MM.1S (cell line): ENCODE measurements around the gene ALDH16A1.

Experiments used
- DNase-seq: peaks from one replicate; pipeline ENCODE4 v3.0.0-alpha.2; 2015
- H2AFZ ChIP-seq: fragments of 300-600 bp; sonication (generic); 2 replicates; pipeline ENCODE4 v1.6.0; 2016; ENCODE audit warnings: antibody characterized with exemption, low read length
- H3F3A ChIP-seq: fragments of 300-600 bp; sonication (generic); 2 replicates; pipeline ENCODE4 v1.6.1; 2016; ENCODE audit warnings: mild to moderate bottlenecking, antibody characterized with exemption, low read length, moderate library complexity, mixed read lengths; ENCODE audit not compliant: insufficient read depth
- H3K27ac ChIP-seq: fragments of 300-600 bp; sonication (generic); 2 replicates; pipeline ENCODE4 v1.5.1; 2016; ENCODE audit warnings: mild to moderate bottlenecking, low read length
- H3K27me3 ChIP-seq: fragments of 300-600 bp; sonication (generic); replicated peaks from 2 replicates; pipeline ENCODE4 v1.6.0; 2016; ENCODE audit warnings: low read length; ENCODE audit not compliant: insufficient read depth
- H3K36me3 ChIP-seq: fragments of 300-600 bp; sonication (generic); replicated peaks from 2 replicates; pipeline ENCODE4 v1.6.1; 2016; ENCODE audit warnings: mild to moderate bottlenecking, low read length, mixed read lengths; ENCODE audit not compliant: insufficient read depth
- H3K4me1 ChIP-seq: fragments of 300-600 bp; sonication (generic); 2 replicates; pipeline ENCODE4 v1.6.1; 2016; ENCODE audit warnings: low read length, mixed read lengths
- H3K4me2 ChIP-seq: fragments of 300-600 bp; sonication (generic); 2 replicates; pipeline ENCODE4 v1.6.0; 2016; ENCODE audit warnings: low read depth, low read length
- H3K4me3 ChIP-seq: fragments of 300-600 bp; sonication (generic); 2 replicates; pipeline ENCODE4 v1.5.1; 2016; ENCODE audit warnings: low read length, mixed read lengths
- H3K79me2 ChIP-seq: fragments of 300-600 bp; sonication (generic); 2 replicates; pipeline ENCODE4 v1.6.1; 2016; ENCODE audit warnings: mixed run types, low read length, mixed read lengths
- H3K9ac ChIP-seq: fragments of 300-600 bp; sonication (generic); 2 replicates; pipeline ENCODE4 v1.6.1; 2016; ENCODE audit warnings: low read length, mixed read lengths
- H3K9me2 ChIP-seq: fragments of 300-600 bp; sonication (generic); replicated peaks from 2 replicates; pipeline ENCODE4 v1.6.1; 2016; ENCODE audit warnings: mild to moderate bottlenecking, low read length, mixed read lengths; ENCODE audit not compliant: insufficient read depth
- H3K9me3 ChIP-seq: fragments of 300-600 bp; sonication (generic); replicated peaks from 2 replicates; pipeline ENCODE4 v1.6.1; 2016; ENCODE audit warnings: mild to moderate bottlenecking, low read length, mixed read lengths; ENCODE audit not compliant: insufficient read depth
- H4K20me1 ChIP-seq: fragments of 300-600 bp; sonication (generic); 2 replicates; pipeline ENCODE4 v1.6.1; 2016; ENCODE audit warnings: mild to moderate bottlenecking, low read length, moderate library complexity, mixed read lengths; ENCODE audit not compliant: insufficient read depth
- CTCF ChIP-seq: fragments of 300-600 bp; sonication (generic); IDR thresholded peaks from 2 replicates; pipeline ENCODE4 v1.5.1; 2016; ENCODE audit warnings: antibody characterized with exemption, low read length, mixed read lengths
- EZH2 ChIP-seq: fragments of 300-600 bp; sonication (generic); optimal IDR thresholded peaks from 2 replicates; pipeline ENCODE3; 2017; ENCODE audit warnings: low read depth, mild to moderate bottlenecking, antibody characterized with exemption, low read length, mixed read lengths
- EZH2phosphoT487 ChIP-seq: fragments of 300-600 bp; sonication (generic); IDR thresholded peaks from 2 replicates; pipeline ENCODE4 v1.6.1; 2018; ENCODE audit warnings: antibody characterized with exemption, low read length

The ALDH16A1 gene

GRCh38 chr19:49432141-49433073 is 20.6 kb upstream of the ALDH16A1 start:
- Histone ChIP-seq H3K4me2 (no peak overlapping the region), H3K4me1 (no peaks in the 10 kb centered on the region), H3F3A (no peaks in the 10 kb centered on the region), H3K9me2 (no peaks in the 10 kb centered on the region), H3K27ac (no peak overlapping the region), H3K27me3 (peaks cover 98% of the 10 kb centered on the region), H4K20me1 (no peaks in the 10 kb centered on the region), H3K4me3 (no peak overlapping the region), H3K36me3 (no peaks in the 10 kb centered on the region), H3K9ac (no peak overlapping the region), H2AFZ (no peak overlapping the region), H3K79me2 (no peaks in the 10 kb centered on the region), H3K9me3 (no peaks in the 10 kb centered on the region)
- no peak for DNase-seq
- TF ChIP-seq CTCF (no peak), EZH2phosphoT487 (no peak), EZH2 (no peak)

GRCh38 chr19:49433240-49433901 is 19.7 kb upstream of the ALDH16A1 start:
- H3K9me3 ChIP-seq = no peaks in the 10 kb centered on the region
- H3K27me3 ChIP-seq = peaks cover 98% of the 10 kb centered on the region
- H3F3A ChIP-seq = no peaks in the 10 kb centered on the region
- no peaks in the 10 kb centered on the region for H4K20me1 ChIP-seq
- H2AFZ ChIP-seq = no peak overlapping the region
- H3K36me3 ChIP-seq = no peaks in the 10 kb centered on the region
- no peaks in the 10 kb centered on the region for H3K9me2 ChIP-seq
- no peaks in the 10 kb centered on the region for H3K79me2 ChIP-seq
- H3K4me3 ChIP-seq = no peak overlapping the region
- no peaks in the 10 kb centered on the region for H3K4me1 ChIP-seq
- H3K4me2 ChIP-seq = no peak overlapping the region
- no peak overlapping the region for H3K27ac ChIP-seq
- no peak for TF ChIP-seq EZH2phosphoT487
- no peak for TF ChIP-seq EZH2
- TF ChIP-seq CTCF = no peak
- DNase-seq = no peak
- no peak overlapping the region for H3K9ac ChIP-seq

- H3K9me2 ChIP-seq = no peaks in the 10 kb centered on the region
- no peaks in the 10 kb centered on the region for H3K4me1 ChIP-seq
- no peaks in the 10 kb centered on the region for H3F3A ChIP-seq
- DNase-seq = no peak
- no peaks in the 10 kb centered on the region for H3K79me2 ChIP-seq
- TF ChIP-seq CTCF (no peak), EZH2phosphoT487 (no peak), EZH2 (no peak)
- peaks cover 98% of the 10 kb centered on the region for H3K27me3 ChIP-seq
- H4K20me1 ChIP-seq = no peaks in the 10 kb centered on the region
- no peak overlapping the region for H2AFZ ChIP-seq
- H3K9ac ChIP-seq = no peak overlapping the region
- H3K4me3 ChIP-seq = no peak overlapping the region
- no peaks in the 10 kb centered on the region for H3K36me3 ChIP-seq
- H3K9me3 ChIP-seq = no peaks in the 10 kb centered on the region
- no peak overlapping the region for H3K4me2 ChIP-seq
- H3K27ac ChIP-seq = no peak overlapping the region
Observed at GRCh38 chr19:49434907-49435583, 18.0 kb upstream of the ALDH16A1 start.
